Memory B cell (primary cell): Measurements from ENCODE around the gene COL6A3.
"Not testable (repeated sequence)": the region's sequence is repeated elsewhere in the genome, so short reads cannot be mapped to it uniquely, and the experiment has no call there.

ENCODE experiments used
- ATAC-seq: fragments of 150-1000 bp; cut with Tn5 transposase; 2 replicates; pipeline ENCODE4 v1.10.0; 2021; ENCODE audit warnings: low read depth, mild to moderate bottlenecking, moderate library complexity
- DNase-seq, 2 donors: peaks; one replicate each; pipeline ENCODE4 v3.0.0; 2022; ENCODE audit warnings: low spot score in 2 of 2
- H3K27ac Mint-ChIP-seq: one replicate; pipeline ENCODE4 v1.8.0; 2022; ENCODE audit warnings: mild to moderate bottlenecking, moderate library complexity, mixed read lengths
- H3K27me3 Mint-ChIP-seq: one replicate; pipeline ENCODE4 v1.8.0; 2022; ENCODE audit warnings: mixed read lengths
- H3K36me3 Mint-ChIP-seq: one replicate; pipeline ENCODE4 v1.8.0; 2022; ENCODE audit warnings: mild to moderate bottlenecking, mixed read lengths
- H3K4me1 Mint-ChIP-seq: one replicate; pipeline ENCODE4 v1.8.0; 2022; ENCODE audit warnings: mixed read lengths
- H3K4me3 Mint-ChIP-seq: one replicate; pipeline ENCODE4 v1.8.0; 2022; ENCODE audit warnings: mild to moderate bottlenecking, moderate library complexity, mixed read lengths
- H3K9me3 Mint-ChIP-seq: one replicate; pipeline ENCODE4 v1.8.0; 2022; ENCODE audit warnings: mixed read lengths

Gene COL6A3

GRCh38 chr2:237361194-237362004, 52.6 kb downstream of the COL6A3 start:
- Mint-ChIP-seq H3K9me3 (no peaks in the 10 kb centered on the region), H3K4me3 (no peak overlapping the region), H3K27me3 (peaks cover 6% of the 10 kb centered on the region), H3K36me3 (no peaks in the 10 kb centered on the region), H3K4me1 (no peaks in the 10 kb centered on the region), H3K27ac (no peak overlapping the region)
- ATAC-seq (no peak), DNase-seq (no peak)

- no peak for ATAC-seq
- Mint-ChIP-seq H3K36me3 (no peaks in the 10 kb centered on the region), H3K4me3 (no peak overlapping the region), H3K4me1 (no peaks in the 10 kb centered on the region), H3K9me3 (no peaks in the 10 kb centered on the region), H3K27me3 (peaks cover 6% of the 10 kb centered on the region), H3K27ac (no peak overlapping the region)
- no peak for DNase-seq
Observed at GRCh38 chr2:237359894-237360780, 53.8 kb downstream of the COL6A3 start.

- H3K4me1 Mint-ChIP-seq: no peaks in the 10 kb centered on the region
- no peak overlapping the region for H3K27ac Mint-ChIP-seq
- ATAC-seq (no peak), DNase-seq (no peak)
- no peak overlapping the region for H3K4me3 Mint-ChIP-seq
- H3K9me3 Mint-ChIP-seq: no peaks in the 10 kb centered on the region
- H3K36me3 Mint-ChIP-seq: no peaks in the 10 kb centered on the region
- peaks cover 4% of the 10 kb centered on the region for H3K27me3 Mint-ChIP-seq
Observed at GRCh38 chr2:237359518-237359840, 54.5 kb downstream of the COL6A3 start.

DNA sequence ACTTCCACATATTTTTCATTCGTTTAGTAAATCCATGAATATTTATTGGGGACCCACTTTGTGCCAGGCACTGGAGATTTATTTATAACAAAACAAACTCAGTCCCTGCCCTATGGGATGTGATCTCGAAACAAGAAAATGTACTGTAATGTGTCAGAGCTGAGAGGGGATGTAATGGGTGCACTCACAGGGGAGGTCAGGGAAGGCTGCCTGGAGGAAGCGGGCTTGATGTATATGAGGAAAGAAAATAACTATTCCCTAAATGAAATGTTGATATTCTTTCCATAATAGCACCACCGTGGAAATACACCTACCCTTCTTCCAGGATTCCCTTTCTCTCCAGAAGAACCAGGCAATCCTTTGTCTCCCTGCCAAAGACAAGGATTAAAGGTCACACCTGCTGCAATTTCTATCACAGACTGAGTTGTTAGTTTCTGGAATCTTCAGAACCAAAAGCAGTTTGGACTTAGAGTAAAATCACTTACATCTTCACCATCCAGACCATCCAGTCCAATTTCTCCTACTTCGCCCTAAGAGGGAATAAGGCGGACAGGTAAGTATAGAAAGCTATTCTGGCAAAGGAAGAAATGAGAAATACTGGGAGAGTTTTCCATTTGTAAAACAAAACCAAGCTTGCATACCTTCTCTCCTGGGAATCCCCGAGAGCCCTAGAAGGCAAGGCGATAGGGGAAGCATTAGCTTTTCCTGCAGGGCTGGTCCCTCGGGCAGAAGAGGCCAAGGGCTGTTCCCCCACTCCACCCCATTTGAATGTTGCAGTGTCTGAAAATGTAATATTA, 55.0 kb downstream of the COL6A3 start:
- Mint-ChIP-seq H3K27me3 (peaks cover 7% of the 10 kb centered on the region), H3K4me3 (no peak overlapping the region), H3K9me3 (no peaks in the 10 kb centered on the region), H3K27ac (no peak overlapping the region), H3K4me1 (no peaks in the 10 kb centered on the region), H3K36me3 (no peaks in the 10 kb centered on the region)
- ATAC-seq (no peak), DNase-seq (no peak)

GRCh38 chr2:237355701-237356100, 58.3 kb downstream of the COL6A3 start:
- Mint-ChIP-seq H3K27ac (no peak overlapping the region), H3K4me1 (no peaks in the 10 kb centered on the region), H3K4me3 (no peak overlapping the region), H3K9me3 (no peaks in the 10 kb centered on the region), H3K36me3 (no peaks in the 10 kb centered on the region), H3K27me3 (peaks cover 8% of the 10 kb centered on the region)
- ATAC-seq: no peak
- no peak for DNase-seq

GRCh38 chr2:237354892-237355291, 59.1 kb downstream of the COL6A3 start:
- H3K27me3 Mint-ChIP-seq: peaks cover 6% of the 10 kb centered on the region
- no peak overlapping the region for H3K27ac Mint-ChIP-seq
- H3K9me3 Mint-ChIP-seq: no peaks in the 10 kb centered on the region
- ATAC-seq (no peak), DNase-seq (no peak)
- no peaks in the 10 kb centered on the region for H3K4me1 Mint-ChIP-seq
- H3K36me3 Mint-ChIP-seq: no peaks in the 10 kb centered on the region
- H3K4me3 Mint-ChIP-seq: no peak overlapping the region

DNA sequence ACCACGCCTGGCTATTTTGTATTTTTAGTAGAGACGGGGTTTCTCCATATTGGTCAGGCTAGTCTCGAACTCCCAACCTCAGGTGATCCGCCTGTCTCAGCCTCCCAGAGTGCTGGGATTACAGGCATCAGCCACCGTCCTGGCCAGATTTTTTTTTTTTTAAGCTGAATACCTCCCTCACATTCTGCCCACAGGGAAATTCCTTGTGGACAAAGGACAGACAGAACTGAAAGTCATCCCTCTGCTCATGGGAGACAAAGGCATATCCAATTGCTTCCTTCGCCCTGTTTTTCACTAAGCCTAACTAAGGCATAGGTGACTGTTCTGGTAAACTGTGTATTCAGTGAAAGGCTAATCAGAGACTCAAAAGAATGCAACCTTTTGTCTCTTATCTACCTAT, 59.8 kb downstream of the COL6A3 start:
- H3K4me1 Mint-ChIP-seq, H3K4me3 Mint-ChIP-seq, H3K27ac Mint-ChIP-seq, H3K36me3 Mint-ChIP-seq, H3K27me3 Mint-ChIP-seq, H3K9me3 Mint-ChIP-seq, ATAC-seq, DNase-seq: not testable (repeated sequence)

- peaks cover 8% of the 10 kb centered on the region for H3K27me3 Mint-ChIP-seq
Observed at GRCh38 chr2:237353215-237353614, 60.7 kb downstream of the COL6A3 start.

DNA sequence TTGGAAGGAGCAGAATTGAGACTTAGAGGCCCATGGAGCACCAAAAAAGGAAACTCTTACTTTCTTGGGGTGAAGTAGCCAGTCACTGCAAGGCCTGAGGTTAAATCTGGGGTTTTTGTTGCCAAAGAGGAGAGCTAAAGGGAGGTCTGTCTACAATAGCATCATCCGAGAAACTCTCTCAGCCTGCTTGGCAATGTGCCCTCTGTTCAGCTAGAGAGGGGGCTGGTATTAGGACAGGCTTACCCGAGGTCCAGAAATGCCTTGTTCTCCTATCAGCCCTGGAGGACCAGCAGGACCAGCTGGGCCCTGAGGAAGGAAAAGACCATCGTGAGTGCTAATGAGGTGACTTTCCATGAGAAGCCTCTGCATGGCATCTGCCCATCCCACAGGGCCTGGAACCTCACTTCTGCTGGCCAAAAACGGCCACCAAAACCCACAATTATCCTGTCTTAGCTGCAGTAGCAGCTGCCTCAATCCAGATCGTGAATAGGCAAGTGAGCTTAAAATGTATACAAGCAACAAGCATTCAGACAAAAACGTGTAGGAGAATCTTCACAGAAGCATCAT, 61.6 kb downstream of the COL6A3 start:
- no peak for ATAC-seq
- no peaks in the 10 kb centered on the region for H3K9me3 Mint-ChIP-seq
- H3K4me1 Mint-ChIP-seq: no peaks in the 10 kb centered on the region
- no peaks in the 10 kb centered on the region for H3K36me3 Mint-ChIP-seq
- no peak for DNase-seq
- H3K27me3 Mint-ChIP-seq: peaks cover 8% of the 10 kb centered on the region
- H3K4me3 Mint-ChIP-seq: no peak overlapping the region
- H3K27ac Mint-ChIP-seq: no peak overlapping the region

More at GRCh38 chr2:237353215-237353614, 60.7 kb downstream of the COL6A3 start:
- no peak overlapping the region for H3K27ac Mint-ChIP-seq
- DNase-seq: no peak
- no peaks in the 10 kb centered on the region for H3K36me3 Mint-ChIP-seq
- no peak for ATAC-seq
- no peaks in the 10 kb centered on the region for H3K4me1 Mint-ChIP-seq
- H3K4me3 Mint-ChIP-seq: no peak overlapping the region
- H3K9me3 Mint-ChIP-seq: no peaks in the 10 kb centered on the region

GRCh38 chr2:237351796-237352195, 62.2 kb downstream of the COL6A3 start:
- no peaks in the 10 kb centered on the region for H3K9me3 Mint-ChIP-seq
- DNase-seq (no peak), ATAC-seq (no peak)

DNA sequence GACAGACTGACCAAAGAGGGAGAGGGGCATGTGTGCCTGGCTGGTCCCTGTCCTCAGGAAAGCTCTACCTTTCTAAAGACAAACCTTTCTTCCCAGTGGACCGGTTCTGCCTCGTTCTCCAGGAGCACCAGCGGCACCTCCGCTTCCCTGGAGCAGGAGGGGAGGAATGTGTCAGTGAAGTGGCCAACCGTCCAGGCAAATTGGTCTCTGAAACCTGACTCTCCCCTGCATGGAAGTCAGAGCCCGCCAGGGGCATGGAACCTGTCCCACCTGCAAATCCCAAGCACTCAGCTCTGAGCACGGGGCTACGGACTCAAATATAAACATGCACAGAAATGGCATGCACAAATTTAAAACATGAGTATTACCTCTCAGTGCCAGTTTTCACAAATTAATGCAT, 62.9 kb downstream of the COL6A3 start:
- Mint-ChIP-seq H3K36me3 (no peaks in the 10 kb centered on the region), H3K4me1 (no peaks in the 10 kb centered on the region), H3K9me3 (no peaks in the 10 kb centered on the region), H3K27me3 (peaks cover 8% of the 10 kb centered on the region), H3K4me3 (no peak overlapping the region), H3K27ac (no peak overlapping the region)
- DNase-seq: no peak
- no peak for ATAC-seq

More at GRCh38 chr2:237351796-237352195, 62.2 kb downstream of the COL6A3 start:
- Mint-ChIP-seq H3K27me3 (peaks cover 8% of the 10 kb centered on the region), H3K4me1 (no peaks in the 10 kb centered on the region), H3K36me3 (no peaks in the 10 kb centered on the region), H3K4me3 (no peak overlapping the region), H3K27ac (no peak overlapping the region)

- DNase-seq: no peak
- H3K4me3 Mint-ChIP-seq: no peak overlapping the region
- no peaks in the 10 kb centered on the region for H3K36me3 Mint-ChIP-seq
Observed at GRCh38 chr2:237350597-237350996, 63.4 kb downstream of the COL6A3 start.

GRCh38 chr2:237350070-237350469, 63.9 kb downstream of the COL6A3 start:
- Mint-ChIP-seq H3K36me3 (no peaks in the 10 kb centered on the region), H3K9me3 (no peaks in the 10 kb centered on the region), H3K27me3 (peaks cover 8% of the 10 kb centered on the region), H3K4me1 (no peaks in the 10 kb centered on the region), H3K4me3 (no peak overlapping the region), H3K27ac (no peak overlapping the region)
- ATAC-seq: no peak
- no peak for DNase-seq

More at GRCh38 chr2:237350597-237350996, 63.4 kb downstream of the COL6A3 start:
- Mint-ChIP-seq H3K9me3 (no peaks in the 10 kb centered on the region), H3K27ac (no peak overlapping the region), H3K27me3 (peaks cover 8% of the 10 kb centered on the region), H3K4me1 (no peaks in the 10 kb centered on the region)
- ATAC-seq: no peak
